Left lung (tissue), 10 donors: ENCODE results near the gene ABAT. TPM values are rescaled to one million over a fixed set of nuclear protein-coding genes. Genes with fewer than 3 reads are reported as not detected.
"Not testable (repeated sequence)": the region's sequence is repeated elsewhere in the genome, so short reads cannot be mapped to it uniquely, and the experiment has no call there.

Experiments used
- ATAC-seq: fragments of 200-7000 bp; cut with Tn5 transposase; one replicate; pipeline ENCODE4 v1.9.1; 2020; ENCODE audit warnings: moderate library complexity
- DNase-seq, 4 donors: peaks; one replicate each; pipeline ENCODE4 v3.0.0-alpha.2; 2013 to 2020
- H3K27ac ChIP-seq, 2 donors: fragments of 200-600 bp; sonication (generic) in 1 of 2; one replicate each; pipeline versions ENCODE4 v1.5.0 to v1.8.0; 2020 to 2021
- H3K27me3 ChIP-seq, 2 donors: fragments of 200-600 bp; sonication (generic) in 1 of 2; one replicate each; pipeline versions ENCODE4 v1.5.0 to v1.8.0; 2020 to 2021
- H3K36me3 ChIP-seq, 2 donors: fragments of 200-600 bp; sonication (generic) in 1 of 2; one replicate each; pipeline versions ENCODE4 v1.5.0 to v1.8.0; 2020 to 2021
- H3K4me1 ChIP-seq, 2 donors: fragments of 200-600 bp; one replicate each; pipeline ENCODE4 v1.8.0; 2021
- H3K4me3 ChIP-seq, 2 donors: fragments of 200-600 bp; sonication (generic) in 1 of 2; one replicate each; pipeline versions ENCODE4 v1.5.0 to v1.8.0; 2020 to 2021; ENCODE audit warnings: mild to moderate bottlenecking in 1 of 2
- H3K9me3 ChIP-seq, 2 donors: fragments of 200-600 bp; sonication (generic) in 1 of 2; one replicate each; pipeline versions ENCODE4 v1.5.0 to v1.8.0; 2020 to 2021
- intact Hi-C, 2 donors: fragments of 100-400 bp; cut with DNase I; formaldehyde crosslinking; loops; one replicate each; pipeline versions ENCODE4 v1.11.2 to v1.14.2; 2022
- polyA plus RNA-seq, 6 donors: library from polyadenylated mRNA; unstranded; fragments of 120-200 nt; gene quantifications; one replicate each; pipeline ENCODE4 v1.2.1, GENCODE V29; 2013; ENCODE audit not compliant: insufficient read length in 6 of 6
- total RNA-seq, 2 donors: library from RNA; stranded (reverse); fragmentation: NEBNext Ultra II Directional; extraction: Animal tissue kit (Norgen Biotek cat#: 25700); gene quantifications; one replicate each; pipeline ENCODE4 v1.2.1, GENCODE V29; 2021
- TF ChIP-seq, protein P1 (sequence below), 2 donors: fragments of 200-600 bp; sonication (generic) in 1 of 2; IDR thresholded peaks; one replicate each; pipeline versions ENCODE4 v1.5.0 to v1.8.0; 2021; ENCODE audit warnings: antibody characterized with exemption in 2 of 2
- donor health status: DM: no; HTN: yes; CAD: no.
- donor health status: DM: no; HTN: no; CAD: no.

Gene ABAT
- total and polyA plus RNA-seq, 8 donors, result 8.0 to 42.6 (median 35.3) TPM

DNA sequence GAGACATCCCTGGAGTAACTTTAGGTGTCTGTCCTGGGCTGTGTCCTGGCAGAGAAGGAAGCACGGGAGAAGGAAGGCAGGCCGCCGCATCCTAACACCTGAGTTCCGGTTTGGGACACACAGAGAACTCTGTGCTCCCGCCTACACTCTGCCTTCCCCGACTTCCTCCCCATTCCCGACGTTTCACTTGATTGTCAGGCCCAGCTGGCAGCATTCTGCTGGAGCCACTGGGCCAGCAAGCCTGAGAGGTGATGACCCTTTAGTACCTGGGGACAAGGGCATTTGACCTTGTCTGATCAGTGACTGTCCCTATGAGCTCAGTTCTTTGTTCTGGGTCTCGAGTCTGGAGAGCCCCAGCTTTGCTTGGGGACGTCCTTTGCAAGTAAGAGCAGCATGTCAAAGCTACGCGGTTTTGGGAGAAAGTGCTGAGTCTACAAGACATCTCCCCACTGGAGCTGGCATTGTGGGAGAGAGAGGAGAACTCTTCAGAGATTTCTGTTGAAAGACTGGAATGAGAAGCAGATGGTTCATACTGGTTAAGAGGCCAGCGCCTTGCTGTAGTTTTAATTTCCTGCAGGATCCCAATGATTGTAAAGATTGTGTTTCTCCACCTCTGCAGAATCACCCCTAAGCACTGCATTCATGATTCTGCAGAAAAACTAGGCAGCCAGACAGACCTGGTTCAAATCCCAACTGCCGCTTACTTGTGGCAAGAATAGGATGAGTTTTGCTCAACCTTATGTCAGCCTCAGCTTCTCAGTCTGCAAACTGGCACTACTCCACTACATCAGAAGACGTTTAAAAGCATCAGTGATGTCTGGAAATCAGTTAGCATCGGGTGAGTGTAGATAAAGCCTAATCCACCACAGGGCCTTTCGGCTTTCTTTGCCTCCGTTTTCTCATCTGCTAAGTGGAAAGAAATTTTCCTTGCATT is 20.6 kb downstream of the ABAT start:
- TF ChIP-seq, protein P1, sequence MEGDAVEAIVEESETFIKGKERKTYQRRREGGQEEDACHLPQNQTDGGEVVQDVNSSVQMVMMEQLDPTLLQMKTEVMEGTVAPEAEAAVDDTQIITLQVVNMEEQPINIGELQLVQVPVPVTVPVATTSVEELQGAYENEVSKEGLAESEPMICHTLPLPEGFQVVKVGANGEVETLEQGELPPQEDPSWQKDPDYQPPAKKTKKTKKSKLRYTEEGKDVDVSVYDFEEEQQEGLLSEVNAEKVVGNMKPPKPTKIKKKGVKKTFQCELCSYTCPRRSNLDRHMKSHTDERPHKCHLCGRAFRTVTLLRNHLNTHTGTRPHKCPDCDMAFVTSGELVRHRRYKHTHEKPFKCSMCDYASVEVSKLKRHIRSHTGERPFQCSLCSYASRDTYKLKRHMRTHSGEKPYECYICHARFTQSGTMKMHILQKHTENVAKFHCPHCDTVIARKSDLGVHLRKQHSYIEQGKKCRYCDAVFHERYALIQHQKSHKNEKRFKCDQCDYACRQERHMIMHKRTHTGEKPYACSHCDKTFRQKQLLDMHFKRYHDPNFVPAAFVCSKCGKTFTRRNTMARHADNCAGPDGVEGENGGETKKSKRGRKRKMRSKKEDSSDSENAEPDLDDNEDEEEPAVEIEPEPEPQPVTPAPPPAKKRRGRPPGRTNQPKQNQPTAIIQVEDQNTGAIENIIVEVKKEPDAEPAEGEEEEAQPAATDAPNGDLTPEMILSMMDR (IDR thresholded peaks at IDR 0.05), result no peak
- Histone ChIP-seq H3K27me3 (no peaks in the 10 kb centered on the region), H3K4me3 (no peak overlapping the region), H3K9me3 (peaks cover 0 to 2% of the 10 kb centered on the region in 2 donors), H3K36me3 (no peaks in the 10 kb centered on the region), H3K4me1 (no peaks in the 10 kb centered on the region), H3K27ac (no peak overlapping the region)
- DNase-seq, result no peak
- intact Hi-C loops, result no loop called here
- no peak for ATAC-seq

DNA sequence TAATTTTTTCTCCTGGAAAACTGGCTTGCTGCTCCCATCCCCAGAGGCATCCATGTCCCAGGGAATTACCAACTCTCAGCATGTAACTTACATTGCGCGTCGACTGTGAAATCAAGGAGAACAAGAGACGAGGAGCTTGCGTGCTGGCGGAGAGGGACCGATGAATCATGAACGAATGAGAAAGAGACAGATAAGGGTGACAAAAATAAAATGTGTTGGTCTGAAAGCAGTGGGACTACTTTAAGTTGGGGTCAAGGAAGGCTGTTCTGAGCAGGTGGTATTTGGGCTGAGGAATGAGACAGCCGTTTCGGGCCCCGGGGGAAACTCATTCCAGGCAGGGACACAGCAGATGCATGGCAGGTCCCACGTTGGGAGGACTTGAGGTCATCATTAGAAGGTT is 22.5 kb downstream of the ABAT start:
- Histone ChIP-seq H3K27ac (no peak overlapping the region), H3K36me3 (no peaks in the 10 kb centered on the region), H3K4me1 (no peaks in the 10 kb centered on the region), H3K4me3 (no peak overlapping the region), H3K27me3 (no peaks in the 10 kb centered on the region), H3K9me3 (no peaks in the 10 kb centered on the region)
- intact Hi-C loops, result no loop called here
- ATAC-seq (no peak), DNase-seq (no peak)
- TF ChIP-seq, protein P1 (IDR thresholded peaks at IDR 0.05), result no peak

DNA sequence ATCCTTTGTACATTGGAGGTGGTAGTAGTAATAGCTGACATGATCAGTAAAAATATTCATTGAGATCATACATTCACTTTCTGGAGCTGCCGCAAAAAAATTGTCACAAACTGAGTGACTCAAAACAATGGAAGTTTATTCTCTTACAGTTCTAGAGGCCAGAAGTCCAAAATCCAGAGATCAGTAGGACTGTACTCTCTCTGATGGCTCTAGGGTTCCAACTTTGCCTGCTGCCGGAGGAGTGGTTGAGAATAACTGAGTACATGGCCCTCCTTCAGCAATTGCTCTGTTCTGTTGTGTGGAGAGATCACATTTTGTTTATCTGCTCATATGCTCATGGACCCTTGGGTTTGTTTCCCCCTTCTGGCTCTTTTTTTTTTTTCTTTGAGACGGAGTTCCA is 23.5 kb downstream of the ABAT start:
- ATAC-seq (no peak), DNase-seq (no peak)
- no peak overlapping the region for H3K27ac ChIP-seq
- no peaks in the 10 kb centered on the region for H3K36me3 ChIP-seq
- H3K4me3 ChIP-seq, result no peak overlapping the region
- H3K27me3 ChIP-seq, result no peaks in the 10 kb centered on the region
- TF ChIP-seq, protein P1 (IDR thresholded peaks at IDR 0.05), result no peak
- H3K4me1 ChIP-seq, result no peaks in the 10 kb centered on the region
- intact Hi-C loops, result no loop called here
- H3K9me3 ChIP-seq, result no peaks in the 10 kb centered on the region

DNA sequence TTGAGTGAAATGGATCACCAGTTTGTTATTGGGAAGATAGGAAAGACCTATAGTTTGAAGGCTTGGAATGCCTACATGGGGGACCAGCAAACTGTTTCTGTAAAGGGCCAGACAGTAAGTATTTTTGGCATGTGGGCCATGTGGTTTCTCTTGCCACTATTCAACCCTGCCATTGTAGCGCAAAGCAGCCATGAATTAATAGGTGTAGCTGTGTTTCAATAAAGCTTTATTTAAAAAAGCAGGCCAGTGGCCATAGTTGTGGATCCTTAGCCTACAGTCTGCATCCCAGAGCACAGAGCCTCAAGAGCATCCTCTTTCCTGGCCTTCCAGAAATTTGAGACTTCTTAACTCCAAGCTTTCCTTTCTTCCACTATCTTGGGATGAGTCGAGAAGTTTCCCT is 29.3 kb downstream of the ABAT start:
- Histone ChIP-seq H3K36me3 (no peaks in the 10 kb centered on the region), H3K9me3 (no peaks in the 10 kb centered on the region), H3K27ac (no peak overlapping the region), H3K4me3 (no peak overlapping the region), H3K4me1 (no peaks in the 10 kb centered on the region), H3K27me3 (no peaks in the 10 kb centered on the region)
- intact Hi-C loops, result no loop called here
- TF ChIP-seq, protein P1 (IDR thresholded peaks at IDR 0.05), result no peak
- ATAC-seq (no peak), DNase-seq (no peak)

- Histone ChIP-seq H3K4me1 (no peaks in the 10 kb centered on the region), H3K4me3 (no peak overlapping the region), H3K27me3 (no peaks in the 10 kb centered on the region), H3K9me3 (no peaks in the 10 kb centered on the region), H3K27ac (no peak overlapping the region), H3K36me3 (no peaks in the 10 kb centered on the region)
- DNase-seq (no peak), ATAC-seq (no peak)
- intact Hi-C loops, result no loop called here
- TF ChIP-seq, protein P1 (IDR thresholded peaks at IDR 0.05), result no peak
Measured at GRCh38 chr16:8704098-8704497, 29.7 kb downstream of the ABAT start.

DNA sequence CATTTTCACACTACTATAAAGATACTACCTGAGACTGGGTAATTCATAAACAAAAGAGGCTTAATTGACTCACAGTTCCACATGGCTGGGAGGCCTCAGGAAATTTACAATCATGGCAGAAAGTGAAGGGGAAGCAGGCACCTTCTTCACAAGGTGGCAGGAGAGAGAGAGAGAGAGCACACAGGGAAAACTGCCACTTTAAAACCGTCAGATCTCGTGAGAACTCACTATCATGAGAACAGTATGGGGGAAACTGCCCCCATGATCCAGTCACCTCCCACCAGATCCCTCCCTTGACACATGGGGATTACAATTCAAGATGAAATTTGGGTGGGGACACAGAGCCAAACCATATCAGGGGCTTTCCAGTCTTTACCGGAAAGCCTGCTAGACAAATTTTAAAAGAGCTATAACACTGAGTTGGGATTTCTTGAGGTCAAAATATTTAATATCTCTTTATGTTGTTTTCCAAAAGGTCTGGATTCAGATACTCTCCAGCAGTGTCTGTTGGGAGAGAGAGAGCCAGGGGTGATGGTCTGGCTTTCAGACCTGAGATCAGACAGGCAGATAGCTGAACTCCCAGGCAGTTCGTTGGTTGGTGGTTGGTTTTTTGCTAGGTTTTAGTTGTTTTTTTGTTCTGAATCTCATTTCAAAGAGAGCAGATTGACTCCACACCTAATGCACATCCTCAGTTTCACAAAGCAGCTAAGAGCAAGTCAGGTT is 30.8 kb downstream of the ABAT start:
- H3K4me3 ChIP-seq, H3K9me3 ChIP-seq, H3K27me3 ChIP-seq, H3K4me1 ChIP-seq, intact Hi-C loops, H3K27ac ChIP-seq, ATAC-seq, H3K36me3 ChIP-seq, DNase-seq: not testable (repeated sequence)
